Sigmoid colon (tissue), 4 donors: ENCODE measurements around the gene SLC25A45.

Experiments
- EP300 ChIP-seq, 4 donors: sonication (generic); formaldehyde crosslinking; IDR thresholded peaks; one replicate each; pipeline ENCODE4 v1.6.1; 2017; ENCODE audit warnings: antibody characterized with exemption in 4 of 4
- POLR2A ChIP-seq, 2 donors: fragments of 450-650 bp; IDR thresholded peaks; one replicate each; pipeline ENCODE4 v1.6.1; 2016; ENCODE audit warnings: antibody characterized with exemption in 2 of 2, mild to moderate bottlenecking in 2 of 2, moderate library complexity in 2 of 2
- TF ChIP-seq, protein P1 (sequence below), 4 experiments: fragments of 450-650 bp in 3 of 4; fragments of 200-600 bp in 1 of 4; IDR thresholded peaks; one replicate each; pipeline ENCODE4 v1.5.1; 2016 to 2019; ENCODE audit warnings: antibody characterized with exemption in 4 of 4, mild to moderate bottlenecking in 3 of 4, moderate library complexity in 2 of 4

DNA sequence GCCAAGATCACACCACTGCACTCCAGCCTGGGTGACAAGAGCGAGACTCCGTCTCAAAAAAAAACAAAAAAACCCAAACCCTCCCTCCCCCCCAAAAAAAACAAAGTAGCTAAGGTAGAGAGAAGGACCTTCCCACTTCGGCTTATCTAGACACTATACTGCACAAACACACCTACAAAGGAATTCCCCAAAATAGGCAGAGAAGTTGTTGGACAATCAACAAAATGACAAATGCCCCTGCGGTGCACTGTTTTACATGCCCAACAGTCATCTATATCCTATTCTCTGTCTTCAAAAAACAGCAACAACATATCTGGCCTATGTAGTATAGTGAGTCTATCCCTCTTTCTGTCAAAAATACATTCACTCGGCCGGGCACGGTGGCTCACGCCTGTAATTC lies 55.4 kb downstream of the SLC25A45 start:
- TF ChIP-seq, protein P1, sequence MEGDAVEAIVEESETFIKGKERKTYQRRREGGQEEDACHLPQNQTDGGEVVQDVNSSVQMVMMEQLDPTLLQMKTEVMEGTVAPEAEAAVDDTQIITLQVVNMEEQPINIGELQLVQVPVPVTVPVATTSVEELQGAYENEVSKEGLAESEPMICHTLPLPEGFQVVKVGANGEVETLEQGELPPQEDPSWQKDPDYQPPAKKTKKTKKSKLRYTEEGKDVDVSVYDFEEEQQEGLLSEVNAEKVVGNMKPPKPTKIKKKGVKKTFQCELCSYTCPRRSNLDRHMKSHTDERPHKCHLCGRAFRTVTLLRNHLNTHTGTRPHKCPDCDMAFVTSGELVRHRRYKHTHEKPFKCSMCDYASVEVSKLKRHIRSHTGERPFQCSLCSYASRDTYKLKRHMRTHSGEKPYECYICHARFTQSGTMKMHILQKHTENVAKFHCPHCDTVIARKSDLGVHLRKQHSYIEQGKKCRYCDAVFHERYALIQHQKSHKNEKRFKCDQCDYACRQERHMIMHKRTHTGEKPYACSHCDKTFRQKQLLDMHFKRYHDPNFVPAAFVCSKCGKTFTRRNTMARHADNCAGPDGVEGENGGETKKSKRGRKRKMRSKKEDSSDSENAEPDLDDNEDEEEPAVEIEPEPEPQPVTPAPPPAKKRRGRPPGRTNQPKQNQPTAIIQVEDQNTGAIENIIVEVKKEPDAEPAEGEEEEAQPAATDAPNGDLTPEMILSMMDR (IDR thresholded peaks at IDR 0.05) = no peak
- TF ChIP-seq POLR2A (IDR thresholded peaks at IDR 0.05) (no peak), EP300 (IDR thresholded peaks at IDR 0.05) (no peak)
